Activated T-helper 1 cell treated with anti-CD3 and anti-CD28 coated beads, Interleukin-12 subunit alpha, Interleukin-12 subunit beta, Interleukin-2, Interleukin-4 antibody, amounts not matched to agents 30 ng/mL and 10 ng/mL and 1 ng/mL, durations not matched to agents 14 hours and 24 hours and 36 hours (primary cell): Measurements from ENCODE around the gene OPA3. TPM values are rescaled to one million over a fixed set of nuclear protein-coding genes. Genes with fewer than 3 reads are reported as not detected.

Source experiments
- DNase-seq: peaks from one replicate; pipeline ENCODE4 v3.0.0; 2021; ENCODE audit warnings: low spot score
- H3K27ac Mint-ChIP-seq: one replicate; pipeline ENCODE4 v1.8.0; 2021; ENCODE audit warnings: mild to moderate bottlenecking, mixed read lengths
- H3K27me3 Mint-ChIP-seq: one replicate; pipeline ENCODE4 v1.8.0; 2022; ENCODE audit warnings: mild to moderate bottlenecking, moderate library complexity, mixed read lengths; ENCODE audit not compliant: insufficient read depth
- H3K36me3 Mint-ChIP-seq: one replicate; pipeline ENCODE4 v1.8.0; 2021; ENCODE audit warnings: low read depth, mixed read lengths
- H3K4me1 Mint-ChIP-seq: one replicate; pipeline ENCODE4 v1.8.0; 2021; ENCODE audit warnings: low read depth, mixed read lengths
- H3K4me3 Mint-ChIP-seq: one replicate; pipeline ENCODE4 v1.8.0; 2021; ENCODE audit warnings: mild to moderate bottlenecking, moderate library complexity, mixed read lengths
- H3K9me3 Mint-ChIP-seq: one replicate; pipeline ENCODE4 v1.8.0; 2021; ENCODE audit warnings: mixed read lengths
- intact Hi-C: fragments of 100-400 bp; cut with micrococcal nuclease; formaldehyde crosslinking; loops from one replicate; pipeline ENCODE4 v1.15.1; 2024
- total RNA-seq: library from RNA; stranded (reverse); gene quantifications from 2 replicates; pipeline ENCODE4 v1.2.3, GENCODE V29; 2022

OPA3 gene
- total RNA-seq, 1 donor from 2014 or later = 12.1 TPM

DNA sequence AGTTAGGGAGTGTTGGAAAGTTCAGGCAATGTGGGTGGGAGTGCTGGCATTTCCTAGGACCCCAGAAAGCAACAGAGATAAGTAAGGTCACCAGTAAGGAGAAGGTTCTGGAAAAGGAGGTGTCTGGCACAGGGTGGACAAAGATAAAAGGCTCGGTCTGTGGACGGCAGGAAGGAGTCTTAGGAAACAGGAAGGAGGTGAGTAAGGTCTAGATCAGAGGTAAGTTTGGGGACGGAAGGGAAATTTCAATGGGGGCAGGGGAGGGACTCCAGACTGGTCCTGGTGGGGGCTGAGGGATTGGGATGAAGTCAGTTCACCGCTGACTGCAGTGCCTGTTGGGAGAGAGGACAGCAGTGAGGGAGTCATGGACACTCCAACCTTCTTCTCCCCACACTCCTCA is 7.8 kb upstream of the OPA3 start:
- peaks cover 16% of the 10 kb centered on the region for H3K27me3 Mint-ChIP-seq
- H3K9me3 Mint-ChIP-seq = no peaks in the 10 kb centered on the region
- intact Hi-C loops = no loop called here
- no peaks in the 10 kb centered on the region for H3K36me3 Mint-ChIP-seq
- no peak for DNase-seq
- no peak overlapping the region for H3K4me3 Mint-ChIP-seq
- peaks cover 15% of the 10 kb centered on the region for H3K4me1 Mint-ChIP-seq
- H3K27ac Mint-ChIP-seq = peak overlapping the region; percentile 4

DNA sequence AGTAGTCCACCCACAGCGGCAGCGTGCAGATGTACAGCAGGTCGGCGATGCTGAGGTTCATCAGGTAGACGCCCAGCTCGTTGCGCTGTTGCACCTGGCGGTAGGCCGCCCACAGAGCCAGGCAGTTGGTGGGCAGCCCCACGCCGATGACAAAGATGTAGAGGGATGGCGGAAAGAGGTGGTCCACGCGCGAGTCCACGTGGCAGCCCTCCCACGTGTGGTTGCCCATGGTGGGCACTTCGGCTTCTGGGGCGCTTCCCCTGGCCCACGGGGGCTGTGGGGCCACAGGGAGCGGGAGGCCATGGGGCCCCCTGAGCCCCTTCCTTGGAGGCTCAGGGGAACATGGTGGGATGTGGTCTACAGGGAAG is 7.0 kb upstream of the OPA3 start:
- no peak for DNase-seq
- Mint-ChIP-seq H3K27me3 (peaks cover 10% of the 10 kb centered on the region), H3K27ac (no peak overlapping the region), H3K9me3 (no peaks in the 10 kb centered on the region), H3K4me3 (no peak overlapping the region), H3K36me3 (no peaks in the 10 kb centered on the region), H3K4me1 (peaks cover 15% of the 10 kb centered on the region)
- intact Hi-C loops = no loop called here

DNA sequence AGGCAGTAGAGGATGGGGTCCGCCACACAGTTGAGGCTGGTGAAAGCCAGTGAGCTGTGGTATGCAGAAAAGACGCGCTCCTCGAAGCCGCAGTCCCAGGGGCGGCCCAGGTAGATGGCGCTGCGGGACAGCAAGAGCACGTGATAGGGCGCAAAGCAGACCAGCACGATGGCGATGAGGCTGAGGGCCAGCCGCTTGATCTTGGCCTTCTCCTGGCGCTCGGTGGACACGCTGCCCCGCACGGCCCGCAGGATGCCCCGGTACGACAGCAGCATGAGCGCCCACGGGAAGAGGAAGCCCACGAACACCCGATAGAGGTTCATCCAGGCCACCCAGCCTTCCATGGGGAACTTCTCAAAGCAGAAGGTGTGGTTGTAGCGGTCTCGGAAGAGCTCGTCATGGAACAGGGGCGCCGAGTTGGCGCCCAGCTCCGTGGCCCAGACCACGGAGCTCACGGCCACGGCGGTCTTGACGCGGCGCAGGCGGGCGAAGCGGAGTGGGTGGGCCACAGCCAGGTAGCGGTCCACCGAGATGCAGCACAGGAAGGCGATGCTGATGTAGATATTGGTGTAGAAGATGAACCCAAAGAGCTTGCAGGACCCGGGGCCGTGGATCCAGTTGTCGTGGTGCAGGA is 6.5 kb upstream of the OPA3 start:
- Mint-ChIP-seq H3K27me3 (peaks cover 5% of the 10 kb centered on the region), H3K4me3 (no peak overlapping the region), H3K36me3 (no peaks in the 10 kb centered on the region), H3K4me1 (peaks cover 15% of the 10 kb centered on the region), H3K27ac (no peak overlapping the region), H3K9me3 (no peaks in the 10 kb centered on the region)
- peak; percentile 17 for DNase-seq
- intact Hi-C loops = no loop called here

DNA sequence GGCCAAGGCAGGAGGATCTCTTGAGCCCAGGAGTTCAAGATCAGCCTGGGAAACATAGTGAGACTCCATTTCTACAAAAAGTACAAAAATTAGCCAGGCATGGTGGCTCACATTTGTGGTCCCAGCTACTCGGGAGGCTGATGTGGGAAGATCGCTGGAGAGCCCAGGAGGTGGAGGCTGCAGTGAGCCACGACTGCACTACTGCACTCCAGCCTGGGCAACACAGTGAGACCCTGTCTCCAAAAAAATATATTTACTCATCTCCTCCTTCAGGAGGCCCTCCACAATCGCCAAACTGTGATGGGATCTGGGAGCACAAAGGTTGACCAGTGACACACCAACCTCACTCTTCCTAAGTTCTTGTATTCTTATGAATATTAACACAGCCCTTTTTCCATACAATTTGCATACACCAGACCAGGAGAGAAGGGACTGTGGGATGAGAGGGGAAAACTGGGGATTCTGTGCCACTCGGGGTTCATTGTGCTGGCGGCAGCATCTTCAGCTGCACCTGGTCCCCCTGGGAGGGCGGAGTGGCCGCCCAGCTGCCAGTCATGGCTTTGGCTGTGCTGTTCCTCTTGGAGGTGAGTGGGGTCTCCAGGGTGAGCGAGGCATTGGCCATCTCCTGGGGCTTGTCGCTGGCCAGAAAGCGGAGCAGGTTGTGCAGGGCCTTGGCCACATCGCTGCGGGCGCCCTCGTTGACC is 5.8 kb upstream of the OPA3 start:
- H3K4me3 Mint-ChIP-seq = no peak overlapping the region
- intact Hi-C loops = no loop called here
- H3K9me3 Mint-ChIP-seq = no peaks in the 10 kb centered on the region
- peaks cover 17% of the 10 kb centered on the region for H3K4me1 Mint-ChIP-seq
- DNase-seq = no peak
- no peaks in the 10 kb centered on the region for H3K36me3 Mint-ChIP-seq
- no peak overlapping the region for H3K27ac Mint-ChIP-seq
- H3K27me3 Mint-ChIP-seq = peaks cover 5% of the 10 kb centered on the region

DNA sequence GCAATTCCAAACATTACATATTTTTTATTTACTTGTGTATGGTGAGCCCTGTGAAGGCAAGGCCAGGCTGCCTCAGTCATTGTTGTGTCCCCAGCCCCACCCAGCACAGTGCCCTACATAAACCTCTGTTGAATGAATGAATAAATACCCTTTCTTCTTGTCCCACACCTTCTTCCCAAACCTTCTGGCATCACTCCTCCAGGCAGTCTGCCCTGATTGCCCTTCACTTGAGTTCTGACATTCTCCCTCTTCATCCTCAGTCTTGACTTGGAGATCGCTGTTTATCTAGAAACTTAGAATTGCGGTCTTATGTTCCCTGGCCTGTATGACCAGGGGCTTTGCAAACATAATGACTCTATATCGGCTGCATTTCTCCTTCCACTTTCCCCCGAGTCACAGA is 5.2 kb upstream of the OPA3 start:
- DNase-seq = no peak
- Mint-ChIP-seq H3K36me3 (no peaks in the 10 kb centered on the region), H3K27me3 (peaks cover 5% of the 10 kb centered on the region), H3K4me3 (no peak overlapping the region), H3K4me1 (peaks cover 23% of the 10 kb centered on the region), H3K27ac (no peak overlapping the region), H3K9me3 (no peaks in the 10 kb centered on the region)
- intact Hi-C loops = no loop called here

DNA sequence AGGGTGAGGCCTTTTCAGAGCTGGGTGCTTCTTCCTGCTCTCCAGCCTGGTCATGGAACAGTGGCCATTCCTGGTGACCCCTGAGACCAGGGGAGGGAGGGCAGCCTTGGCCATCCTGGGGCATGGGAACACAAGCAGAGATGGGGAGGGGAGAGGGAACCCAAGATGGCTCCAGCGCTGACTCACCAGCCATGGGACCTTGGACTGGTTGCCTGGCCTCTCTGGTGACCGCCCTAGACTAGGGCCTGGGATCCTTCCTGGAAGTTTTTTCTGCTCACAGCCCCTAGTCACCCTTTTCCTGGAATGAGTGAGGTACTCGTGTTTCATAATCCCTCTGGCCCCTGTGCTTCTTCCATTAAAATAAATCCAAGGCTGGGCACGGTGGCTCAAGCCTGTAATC is 3.3 kb upstream of the OPA3 start:
- Mint-ChIP-seq H3K27ac (no peak overlapping the region), H3K4me1 (peaks cover 25% of the 10 kb centered on the region), H3K9me3 (no peaks in the 10 kb centered on the region), H3K4me3 (no peak overlapping the region), H3K36me3 (peaks cover 10% of the 10 kb centered on the region), H3K27me3 (peaks cover 5% of the 10 kb centered on the region)
- intact Hi-C loops = no loop called here
- no peak for DNase-seq

DNA sequence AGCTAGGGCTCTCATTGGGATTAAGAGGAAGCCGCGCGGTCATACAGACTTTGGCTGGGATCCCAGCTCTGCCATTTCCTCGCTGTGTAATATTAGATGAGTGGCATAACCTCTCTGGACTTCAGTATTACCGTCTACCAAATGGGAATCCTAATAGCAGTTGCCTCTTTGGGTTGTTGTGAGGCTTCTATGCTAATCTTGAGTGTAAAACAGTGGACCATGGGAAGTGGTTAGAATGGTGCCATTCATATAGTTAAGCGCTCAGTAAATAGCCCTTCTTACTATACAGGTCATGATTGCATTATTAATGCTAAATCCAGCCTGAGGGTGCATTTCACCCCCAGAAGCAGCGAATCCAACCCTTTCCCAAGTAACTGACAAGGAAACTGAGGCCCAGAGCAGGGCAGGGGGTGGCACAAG is 566 bp upstream of the OPA3 start:
- Mint-ChIP-seq H3K27me3 (peaks cover 3% of the 10 kb centered on the region), H3K27ac (peak overlapping the region; percentile 96), H3K9me3 (no peaks in the 10 kb centered on the region), H3K4me1 (peaks cover 16% of the 10 kb centered on the region), H3K36me3 (peaks cover 25% of the 10 kb centered on the region), H3K4me3 (peak overlapping the region; percentile 95)
- no peak for DNase-seq
- intact Hi-C loops = loop anchor here (2.0 kb wide), 1 partner anchor 160 kb away; no protein-coding TSS in a partner anchor

DNA sequence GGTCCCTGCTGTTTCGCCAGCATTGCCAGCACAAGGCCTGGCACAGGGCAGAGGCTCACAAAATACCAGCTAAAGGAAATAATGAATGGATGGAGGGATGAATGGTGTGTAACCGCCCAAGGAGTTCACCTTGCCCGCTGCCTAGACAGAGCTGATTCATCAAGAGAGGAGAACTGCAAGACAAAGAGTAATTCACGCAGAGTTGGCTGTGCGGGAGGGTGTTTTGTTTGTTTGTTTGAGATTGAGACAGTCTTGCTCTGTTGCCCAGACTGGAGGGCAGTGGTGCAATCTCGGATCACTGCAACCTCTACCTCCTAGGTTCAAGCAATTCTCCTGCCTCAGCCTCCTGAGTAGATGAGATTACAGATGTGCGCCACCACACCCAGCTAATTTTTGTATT is 3.0 kb downstream of the OPA3 start:
- intact Hi-C loops = no loop called here

DNA sequence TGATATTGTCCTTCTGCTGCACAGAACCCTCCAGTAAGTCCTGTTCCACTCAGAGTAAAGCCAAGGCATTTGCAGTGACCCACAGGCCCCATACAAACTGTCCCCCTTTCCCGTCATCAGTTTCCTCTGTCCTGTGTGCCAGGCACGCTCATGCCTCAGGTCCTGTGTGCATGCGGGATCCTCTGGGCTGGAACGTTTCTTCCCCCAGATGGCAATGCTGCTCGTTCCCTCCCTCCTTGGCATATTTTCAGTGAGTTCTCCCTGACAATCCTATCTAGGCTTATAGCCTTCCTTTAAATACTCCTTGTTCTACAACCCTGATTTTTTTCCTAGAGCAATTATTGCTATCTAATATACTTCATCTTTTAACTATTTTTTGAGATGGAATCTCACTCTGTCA is 5.7 kb downstream of the OPA3 start:
- Mint-ChIP-seq H3K4me1 (peaks cover 17% of the 10 kb centered on the region), H3K9me3 (no peaks in the 10 kb centered on the region), H3K4me3 (no peak overlapping the region), H3K27ac (no peak overlapping the region), H3K27me3 (no peaks in the 10 kb centered on the region), H3K36me3 (peaks cover 21% of the 10 kb centered on the region)
- intact Hi-C loops = no loop called here
- no peak for DNase-seq

More for the DNA sequence above, 3.0 kb downstream of the OPA3 start:
- Mint-ChIP-seq H3K4me1 (peaks cover 25% of the 10 kb centered on the region), H3K9me3 (no peaks in the 10 kb centered on the region), H3K27me3 (no peaks in the 10 kb centered on the region), H3K27ac (no peak overlapping the region), H3K4me3 (peak overlapping the region; percentile 25), H3K36me3 (peaks cover 25% of the 10 kb centered on the region)
- no peak for DNase-seq

DNA sequence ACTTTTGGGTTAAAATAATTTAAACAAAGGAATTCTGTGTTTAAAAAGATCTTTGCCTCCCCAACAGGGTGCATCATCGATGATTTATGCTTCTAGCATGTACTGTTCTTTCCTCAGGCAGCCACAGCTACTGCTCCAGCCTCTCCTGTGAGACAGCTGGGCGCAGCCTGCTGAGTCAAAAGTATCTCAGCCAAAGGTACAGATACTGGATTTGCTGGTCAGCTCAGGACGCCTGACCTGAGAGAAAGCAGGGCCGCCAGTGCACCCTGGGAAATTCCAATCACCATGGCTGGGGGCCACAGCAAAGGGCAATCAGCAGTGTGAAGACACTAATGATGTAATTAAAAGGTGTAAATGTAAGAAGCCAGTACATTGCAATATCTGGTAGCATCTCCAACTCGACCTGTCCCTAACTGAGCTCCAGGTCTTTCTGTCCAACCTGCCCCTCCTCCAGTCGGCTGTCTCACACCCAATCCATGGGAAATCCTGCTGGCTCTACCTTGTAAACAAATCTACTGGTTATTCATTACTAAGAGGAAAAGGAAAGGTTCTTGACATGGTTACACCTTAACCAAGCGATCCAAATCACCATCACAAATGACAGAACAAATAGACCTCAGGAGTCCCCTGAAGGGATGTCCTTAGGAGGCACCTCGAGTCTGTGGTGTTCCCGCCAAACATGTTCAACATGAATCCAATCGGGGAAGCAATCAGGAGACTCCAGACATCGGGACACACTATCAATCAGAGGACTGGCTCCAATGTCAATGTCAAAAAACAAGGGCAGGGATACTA is 7.3 kb downstream of the OPA3 start:
- no peaks in the 10 kb centered on the region for H3K27me3 Mint-ChIP-seq
- intact Hi-C loops = no loop called here
- no peak overlapping the region for H3K4me3 Mint-ChIP-seq
- DNase-seq = no peak
- peaks cover 11% of the 10 kb centered on the region for H3K36me3 Mint-ChIP-seq
- peaks cover 9% of the 10 kb centered on the region for H3K4me1 Mint-ChIP-seq
- no peak overlapping the region for H3K27ac Mint-ChIP-seq
- no peaks in the 10 kb centered on the region for H3K9me3 Mint-ChIP-seq

DNA sequence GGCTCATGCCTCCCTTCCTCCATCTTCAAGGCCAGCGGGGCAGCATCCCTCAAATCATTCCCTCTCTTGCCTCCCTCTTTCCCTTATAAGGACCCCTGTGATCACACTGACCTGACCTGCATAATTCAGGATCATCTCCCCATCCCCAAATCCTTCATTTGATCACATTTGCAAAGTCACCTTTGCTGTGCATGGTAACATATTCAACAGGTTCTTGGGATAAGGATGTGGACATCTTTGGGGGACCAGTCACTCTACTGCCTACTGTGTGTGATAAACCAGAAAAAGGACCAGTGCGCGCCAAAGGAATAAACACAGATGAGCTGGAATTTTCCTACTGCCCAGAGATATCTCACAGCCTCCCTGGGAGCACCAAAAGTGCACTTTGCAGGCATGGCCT is 7.9 kb downstream of the OPA3 start:
- no peak overlapping the region for H3K4me3 Mint-ChIP-seq
- DNase-seq = no peak
- intact Hi-C loops = no loop called here
- no peaks in the 10 kb centered on the region for H3K27me3 Mint-ChIP-seq
- no peaks in the 10 kb centered on the region for H3K9me3 Mint-ChIP-seq
- peaks cover 9% of the 10 kb centered on the region for H3K4me1 Mint-ChIP-seq
- H3K36me3 Mint-ChIP-seq = peaks cover 9% of the 10 kb centered on the region
- H3K27ac Mint-ChIP-seq = no peak overlapping the region

DNA sequence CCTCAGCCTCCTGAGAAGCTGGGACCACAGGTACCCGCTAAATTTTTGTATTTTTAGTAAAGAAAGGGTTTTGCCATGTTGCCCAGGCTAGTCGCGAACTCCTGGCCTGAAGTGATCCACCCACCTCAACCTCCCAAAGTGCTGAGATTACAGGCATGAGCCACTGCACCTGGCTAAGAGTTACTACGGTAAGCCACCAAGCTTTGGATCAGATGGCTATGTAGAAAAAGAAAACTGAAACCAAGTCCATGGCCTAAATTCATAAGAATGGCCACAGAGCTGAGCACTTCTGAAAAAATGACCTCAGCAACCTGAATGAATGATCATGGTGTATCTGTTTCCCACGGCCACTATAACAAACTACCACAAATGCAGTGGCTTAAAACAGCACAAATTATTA is 9.4 kb downstream of the OPA3 start:
- no peak for DNase-seq
- Mint-ChIP-seq H3K36me3 (no peaks in the 10 kb centered on the region), H3K27me3 (no peaks in the 10 kb centered on the region), H3K27ac (no peak overlapping the region), H3K4me1 (peaks cover 9% of the 10 kb centered on the region), H3K4me3 (no peak overlapping the region), H3K9me3 (no peaks in the 10 kb centered on the region)
- intact Hi-C loops = no loop called here

DNA sequence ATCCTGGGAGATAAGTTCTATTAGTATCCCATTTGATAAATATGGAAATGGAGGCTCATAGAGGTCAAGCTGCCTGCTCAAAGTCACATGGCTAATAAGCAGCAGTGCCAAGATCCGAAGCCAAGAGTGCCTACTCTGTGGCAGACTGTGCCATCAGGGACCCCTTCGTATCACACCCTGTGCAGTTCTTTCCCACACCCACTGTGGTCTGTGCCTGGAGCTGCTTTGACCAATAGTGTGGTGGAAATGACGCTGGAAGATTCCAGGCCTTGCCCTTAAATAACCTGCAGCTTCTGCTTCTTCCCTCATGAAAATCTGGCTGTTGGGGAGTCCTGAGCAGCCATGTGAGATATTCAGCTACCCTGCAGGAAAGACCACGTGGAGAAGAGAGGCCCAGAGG is 10.1 kb downstream of the OPA3 start:
- DNase-seq = no peak

More for the DNA sequence above, 10.1 kb downstream of the OPA3 start:
- intact Hi-C loops = no loop called here
- Mint-ChIP-seq H3K4me3 (no peak overlapping the region), H3K27me3 (no peaks in the 10 kb centered on the region), H3K36me3 (peaks cover 2% of the 10 kb centered on the region), H3K4me1 (peaks cover 16% of the 10 kb centered on the region), H3K9me3 (no peaks in the 10 kb centered on the region), H3K27ac (no peak overlapping the region)
